ENCODE measurements around the gene ASIC2. TPM values are rescaled to one million over a fixed set of nuclear protein-coding genes. Genes with fewer than 3 reads are reported as not detected.
"Not testable (repeated sequence)": the region's sequence is repeated elsewhere in the genome, so short reads cannot be mapped to it uniquely, and the experiment has no call there.

The ASIC2 gene
- total and polyA plus RNA-seq, 2 donors (not counting 3 experiments of a cell fraction or from before 2014, with no cell fraction given) = not detected

GRCh38 chr17:32971171-32971570, 321.9 kb downstream of the ASIC2 start:
- Histone ChIP-seq H3K27ac (ENCODE audit: insufficient read depth, low read depth, low read length) (no peak overlapping the region), H3K4me3 (replicated peaks in 1 of 3; ENCODE audit: insufficient read depth in 1 of 3, low read depth in 1 of 3, low read length in 3 of 3) (no peak overlapping the region), H3K79me2 (ENCODE audit: control insufficient read depth, insufficient read depth, low read length) (no peaks in the 10 kb centered on the region), H2AFZ (ENCODE audit: low read depth, low read length) (no peak overlapping the region), H3K9me1 (replicated peaks; ENCODE audit: control insufficient read depth, extremely low read depth, insufficient read depth, low read length) (no peaks in the 10 kb centered on the region), H3K4me2 (ENCODE audit: insufficient read depth, low read length) (no peak overlapping the region), H4K20me1 (replicated peaks; ENCODE audit: control insufficient read depth, extremely low read depth, insufficient read depth, low read length) (no peaks in the 10 kb centered on the region), H3K4me1 (ENCODE audit: control insufficient read depth, extremely low read depth, insufficient read depth, low read length) (no peaks in the 10 kb centered on the region), H3K36me3 (ENCODE audit: control insufficient read depth in 2 of 2, extremely low read depth in 1 of 2, insufficient read depth in 2 of 2, low read length in 2 of 2) (no peaks in the 10 kb centered on the region), H3K27me3 (ENCODE audit: control insufficient read depth in 2 of 2, insufficient read depth in 2 of 2, low read length in 2 of 2) (no peaks in the 10 kb centered on the region), H3K9me3 (replicated peaks; ENCODE audit: control insufficient read depth, insufficient read depth, low read length) (no peaks in the 10 kb centered on the region), H3K9ac (replicated peaks; ENCODE audit: extremely low read depth, insufficient read depth, low read length) (no peak overlapping the region)
- DNase-seq (ENCODE audit: low read depth, low spot score) (no peak), FAIRE-seq (no peak)
- dilution Hi-C loops (cut with MboI; ENCODE audit: extremely low pct_ligation_motif_present, low sequenced_read_pairs) (no loop called here), intact Hi-C loops (cut with micrococcal nuclease) (no loop called here)
- TF ChIP-seq MYC (IDR thresholded peaks at IDR 0.05; ENCODE audit: low read depth, low read length) = no peak
- TF ChIP-seq GATA2 (IDR thresholded peaks at IDR 0.05; ENCODE audit: insufficient read depth, insufficient read length, low read depth, low read length) = peak; percentile 9
- TF ChIP-seq POLR2A (IDR thresholded peaks at IDR 0.05; ENCODE audit: low read depth, low read length) = no peak
- CTCF ChIA-PET = no interaction called here
- no TSS peak for BruUV-seq (replicated peaks)
- POLR2A ChIA-PET = no interaction called here

- H3K9ac ChIP-seq (replicated peaks; ENCODE audit: extremely low read depth, insufficient read depth, low read length) = no peak overlapping the region
- no peak for TF ChIP-seq CTCF (IDR thresholded peaks at IDR 0.05; ENCODE audit: extremely low read depth in 1 of 2, insufficient read depth in 1 of 2, low read depth in 1 of 2, low read length in 2 of 2)
- no peak for TF ChIP-seq MYC (IDR thresholded peaks at IDR 0.05; ENCODE audit: low read depth, low read length)
- no peak for TF ChIP-seq FOS (IDR thresholded peaks at IDR 0.05; ENCODE audit: borderline replicate concordance, insufficient read depth, low read length)
- no peak for TF ChIP-seq POLR2AphosphoS5 (IDR thresholded peaks at IDR 0.05; ENCODE audit: insufficient read depth, low read depth, low read length)
- TF ChIP-seq JUN (IDR thresholded peaks at IDR 0.05; ENCODE audit: borderline replicate concordance, insufficient read depth, insufficient read length, low read depth) = no peak
- no peak for TF ChIP-seq POLR2A (IDR thresholded peaks at IDR 0.05; ENCODE audit: low read depth, low read length)
These were observed 322.8 kb downstream of the ASIC2 start for GRCh38 chr17:32970281-32970680.

DNA sequence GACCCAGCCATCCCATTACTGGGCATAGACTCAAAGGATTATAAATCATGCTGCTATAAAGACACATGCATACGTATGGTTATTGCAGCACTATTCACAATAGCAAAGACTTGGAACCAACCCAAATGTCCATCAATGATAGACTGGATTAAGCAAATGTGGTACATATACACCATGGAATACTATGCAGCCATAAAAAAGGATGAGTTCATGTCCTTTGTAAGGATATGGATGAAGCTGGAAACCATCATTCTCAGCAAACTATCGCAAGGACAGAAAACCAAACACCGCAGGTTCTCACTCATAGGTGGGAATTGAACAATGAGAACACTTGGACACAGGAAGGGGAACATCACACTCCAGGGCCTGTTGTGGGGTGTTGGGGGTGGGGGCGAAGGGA, 323.9 kb downstream of the ASIC2 start:
- dilution Hi-C loops (cut with MboI; ENCODE audit: extremely low pct_ligation_motif_present, low sequenced_read_pairs); H3K9me1 ChIP-seq (replicated peaks; ENCODE audit: control insufficient read depth, extremely low read depth, insufficient read depth, low read length); FAIRE-seq; H3K27ac ChIP-seq (ENCODE audit: insufficient read depth, low read depth, low read length); H3K36me3 ChIP-seq (ENCODE audit: control insufficient read depth in 2 of 2, extremely low read depth in 1 of 2, insufficient read depth in 2 of 2, low read length in 2 of 2); intact Hi-C loops (cut with micrococcal nuclease); H4K20me1 ChIP-seq (replicated peaks; ENCODE audit: control insufficient read depth, extremely low read depth, insufficient read depth, low read length); BruUV-seq (replicated peaks); H2AFZ ChIP-seq (ENCODE audit: low read depth, low read length); H3K4me3 ChIP-seq (replicated peaks in 1 of 3; ENCODE audit: insufficient read depth in 1 of 3, low read depth in 1 of 3, low read length in 3 of 3); CTCF ChIA-PET; H3K27me3 ChIP-seq (ENCODE audit: control insufficient read depth in 2 of 2, insufficient read depth in 2 of 2, low read length in 2 of 2); H3K4me2 ChIP-seq (ENCODE audit: insufficient read depth, low read length); POLR2A ChIA-PET; H3K79me2 ChIP-seq (ENCODE audit: control insufficient read depth, insufficient read depth, low read length); DNase-seq (ENCODE audit: low read depth, low spot score); H3K4me1 ChIP-seq (ENCODE audit: control insufficient read depth, extremely low read depth, insufficient read depth, low read length); H3K9ac ChIP-seq (replicated peaks; ENCODE audit: extremely low read depth, insufficient read depth, low read length); H3K9me3 ChIP-seq (replicated peaks; ENCODE audit: control insufficient read depth, insufficient read depth, low read length): not testable (repeated sequence)

More at GRCh38 chr17:32970281-32970680, 322.8 kb downstream of the ASIC2 start:
- Histone ChIP-seq H3K36me3 (ENCODE audit: control insufficient read depth in 2 of 2, extremely low read depth in 1 of 2, insufficient read depth in 2 of 2, low read length in 2 of 2) (no peaks in the 10 kb centered on the region), H4K20me1 (replicated peaks; ENCODE audit: control insufficient read depth, extremely low read depth, insufficient read depth, low read length) (no peaks in the 10 kb centered on the region), H3K79me2 (ENCODE audit: control insufficient read depth, insufficient read depth, low read length) (no peaks in the 10 kb centered on the region), H3K9me3 (replicated peaks; ENCODE audit: control insufficient read depth, insufficient read depth, low read length) (no peaks in the 10 kb centered on the region), H3K27ac (ENCODE audit: insufficient read depth, low read depth, low read length) (no peak overlapping the region), H3K9me1 (replicated peaks; ENCODE audit: control insufficient read depth, extremely low read depth, insufficient read depth, low read length) (no peaks in the 10 kb centered on the region), H3K4me1 (ENCODE audit: control insufficient read depth, extremely low read depth, insufficient read depth, low read length) (no peaks in the 10 kb centered on the region), H2AFZ (ENCODE audit: low read depth, low read length) (no peak overlapping the region), H3K4me2 (ENCODE audit: insufficient read depth, low read length) (no peak overlapping the region), H3K27me3 (ENCODE audit: control insufficient read depth in 2 of 2, insufficient read depth in 2 of 2, low read length in 2 of 2) (no peaks in the 10 kb centered on the region), H3K4me3 (replicated peaks in 1 of 3; ENCODE audit: insufficient read depth in 1 of 3, low read depth in 1 of 3, low read length in 3 of 3) (no peak overlapping the region)
- DNase-seq (ENCODE audit: low read depth, low spot score) = no peak
- intact Hi-C loops (cut with micrococcal nuclease) = no loop called here
- ChIA-PET POLR2A (no interaction called here), CTCF (no interaction called here)
- no TSS peak for BruUV-seq (replicated peaks)
- no peak for FAIRE-seq
- dilution Hi-C loops (cut with MboI; ENCODE audit: extremely low pct_ligation_motif_present, low sequenced_read_pairs) = no loop called here

Measured in endothelial cell of umbilical vein (primary cell).